KMS-11 (cell line): ENCODE measurements around the gene RNF145.

Experiments
- H2AFZ ChIP-seq: fragments of 200-600 bp; sonication (generic); 2 replicates; pipeline ENCODE4 v1.6.1; 2016; ENCODE audit warnings: antibody characterized with exemption, mixed run types, low read depth
- H3K27ac ChIP-seq: fragments of 200-600 bp; sonication (generic); 2 replicates; pipeline ENCODE4 v1.6.1; 2016; ENCODE audit warnings: mild to moderate bottlenecking, mixed run types
- H3K27me3 ChIP-seq: fragments of 200-600 bp; sonication (generic); 2 replicates; pipeline ENCODE4 v1.6.1; 2017; ENCODE audit warnings: mild to moderate bottlenecking, low read depth, mixed run types, moderate library complexity; ENCODE audit not compliant: insufficient read depth
- H3K36me3 ChIP-seq: fragments of 200-600 bp; sonication (generic); 2 replicates; pipeline ENCODE4 v1.6.1; 2017; ENCODE audit warnings: mild to moderate bottlenecking, mixed run types; ENCODE audit not compliant: insufficient read depth
- H3K4me1 ChIP-seq: fragments of 200-600 bp; sonication (generic); 2 replicates; pipeline ENCODE4 v1.6.1; 2016; ENCODE audit warnings: mild to moderate bottlenecking, low read depth, mixed run types; ENCODE audit not compliant: poor library complexity, severe bottlenecking
- H3K4me2 ChIP-seq: fragments of 200-600 bp; sonication (generic); 2 replicates; pipeline ENCODE4 v1.7.0; 2016; ENCODE audit warnings: mild to moderate bottlenecking, mixed run types
- H3K4me3 ChIP-seq: fragments of 200-600 bp; sonication (generic); IDR thresholded peaks from 2 replicates; pipeline ENCODE4 v1.6.1; 2017; ENCODE audit warnings: low read depth, low read length, mixed read lengths; ENCODE audit not compliant: insufficient read depth
- H3K79me2 ChIP-seq: fragments of 200-600 bp; sonication (generic); 2 replicates; pipeline ENCODE4 v1.6.1; 2016; ENCODE audit warnings: low read depth, mixed run types; ENCODE audit not compliant: insufficient read depth
- H3K9ac ChIP-seq: fragments of 200-600 bp; sonication (generic); 2 replicates; pipeline ENCODE4 v1.6.1; 2016; ENCODE audit warnings: mild to moderate bottlenecking, mixed run types
- H4K20me1 ChIP-seq: fragments of 200-600 bp; sonication (generic); 2 replicates; pipeline ENCODE4 v1.6.1; 2016; ENCODE audit warnings: mild to moderate bottlenecking, mixed run types; ENCODE audit not compliant: insufficient read depth
- CTCF ChIP-seq: fragments of 200-600 bp; sonication (generic); conservative IDR thresholded peaks from 2 replicates; pipeline ENCODE4 v1.6.1; 2017; ENCODE audit warnings: low read depth, mild to moderate bottlenecking, antibody characterized with exemption, low read length, moderate library complexity, mixed read lengths

Gene RNF145

DNA sequence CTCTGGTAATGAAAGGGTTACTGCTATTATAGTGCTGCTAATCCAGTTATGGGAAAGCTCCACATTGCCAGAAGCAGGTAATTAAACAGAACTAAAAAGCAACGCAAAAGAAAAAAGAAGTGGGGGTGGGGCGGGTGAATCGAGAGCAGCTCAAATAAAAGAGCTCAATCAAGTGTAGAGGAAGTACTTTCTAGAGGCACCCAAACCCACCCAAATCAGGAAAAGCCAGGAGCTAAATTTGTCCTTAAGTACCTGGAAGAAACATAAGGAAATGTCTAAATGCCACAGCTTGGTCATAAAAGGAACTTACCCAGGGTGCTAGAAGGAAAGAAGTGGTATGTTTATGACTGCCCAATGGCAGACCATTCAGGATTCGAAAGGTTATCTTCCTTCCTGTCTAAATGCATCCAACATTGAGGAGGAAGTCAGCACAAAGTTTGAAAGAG, 2.4 kb upstream of the RNF145 start:
- Histone ChIP-seq H3K4me3 (no peak overlapping the region), H3K27ac (no peak overlapping the region), H3K27me3 (no peaks in the 10 kb centered on the region), H3K4me1 (peaks cover 14% of the 10 kb centered on the region), H4K20me1 (no peaks in the 10 kb centered on the region), H3K79me2 (peaks cover 21% of the 10 kb centered on the region), H3K9ac (no peak overlapping the region), H2AFZ (no peak overlapping the region), H3K36me3 (no peaks in the 10 kb centered on the region), H3K4me2 (no peak overlapping the region)
- no peak for TF ChIP-seq CTCF

- Histone ChIP-seq H3K9ac (no peak overlapping the region), H2AFZ (peak overlapping the region; percentile 82; the same call in 1 of the 2 replicates), H3K36me3 (no peaks in the 10 kb centered on the region), H4K20me1 (no peaks in the 10 kb centered on the region), H3K4me1 (peaks cover 14% of the 10 kb centered on the region), H3K4me3 (no peak overlapping the region), H3K4me2 (peak overlapping the region; percentile 64), H3K79me2 (peaks cover 30% of the 10 kb centered on the region), H3K27me3 (no peaks in the 10 kb centered on the region), H3K27ac (peak overlapping the region; percentile 81; the same call in 1 of the 2 replicates)
- no peak for TF ChIP-seq CTCF
These were observed 1.5 kb upstream of the RNF145 start for GRCh38 chr5:159210846-159211245.

GRCh38 chr5:159210210-159210661, 883 bp upstream of the RNF145 start:
- Histone ChIP-seq H3K27ac (peak overlapping the region; percentile 81), H4K20me1 (no peaks in the 10 kb centered on the region), H3K4me2 (peak overlapping the region; percentile 64), H3K4me3 (no peak overlapping the region), H3K79me2 (peaks cover 36% of the 10 kb centered on the region), H3K27me3 (no peaks in the 10 kb centered on the region), H3K4me1 (peaks cover 18% of the 10 kb centered on the region), H3K36me3 (no peaks in the 10 kb centered on the region), H3K9ac (peak overlapping the region; percentile 85; the same call in 1 of the 2 replicates), H2AFZ (peak overlapping the region; percentile 82)
- no peak for TF ChIP-seq CTCF

GRCh38 chr5:159208514-159209437, 577 bp downstream of the RNF145 start:
- no peaks in the 10 kb centered on the region for H3K36me3 ChIP-seq
- H3K79me2 ChIP-seq, result peaks cover 51% of the 10 kb centered on the region
- TF ChIP-seq CTCF, result no peak
- peak overlapping the region; percentile 85 for H3K9ac ChIP-seq
- H3K27ac ChIP-seq, result peak overlapping the region; percentile 91
- H2AFZ ChIP-seq, result peak overlapping the region; percentile 34; the same call in 1 of the 2 replicates
- no peaks in the 10 kb centered on the region for H4K20me1 ChIP-seq
- H3K27me3 ChIP-seq, result no peaks in the 10 kb centered on the region
- peaks cover 29% of the 10 kb centered on the region for H3K4me1 ChIP-seq
- H3K4me3 ChIP-seq, result no peak overlapping the region
- peak overlapping the region; percentile 91 for H3K4me2 ChIP-seq
